Left lung (tissue), 10 donors: ENCODE data around the gene DARS1. TPM values are rescaled to one million over a fixed set of nuclear protein-coding genes. Genes with fewer than 3 reads are reported as not detected.

Experiments
- ATAC-seq: fragments of 200-7000 bp; cut with Tn5 transposase; one replicate; pipeline ENCODE4 v1.9.1; 2020; ENCODE audit warnings: moderate library complexity
- DNase-seq, 4 donors: peaks; one replicate each; pipeline ENCODE4 v3.0.0-alpha.2; 2013 to 2020
- H3K27ac ChIP-seq, 2 donors: fragments of 200-600 bp; sonication (generic) in 1 of 2; one replicate each; pipeline versions ENCODE4 v1.5.0 to v1.8.0; 2020 to 2021
- H3K27me3 ChIP-seq, 2 donors: fragments of 200-600 bp; sonication (generic) in 1 of 2; one replicate each; pipeline versions ENCODE4 v1.5.0 to v1.8.0; 2020 to 2021
- H3K36me3 ChIP-seq, 2 donors: fragments of 200-600 bp; sonication (generic) in 1 of 2; one replicate each; pipeline versions ENCODE4 v1.5.0 to v1.8.0; 2020 to 2021
- H3K4me1 ChIP-seq, 2 donors: fragments of 200-600 bp; one replicate each; pipeline ENCODE4 v1.8.0; 2021
- H3K4me3 ChIP-seq, 2 donors: fragments of 200-600 bp; sonication (generic) in 1 of 2; one replicate each; pipeline versions ENCODE4 v1.5.0 to v1.8.0; 2020 to 2021; ENCODE audit warnings: mild to moderate bottlenecking in 1 of 2
- H3K9me3 ChIP-seq, 2 donors: fragments of 200-600 bp; sonication (generic) in 1 of 2; one replicate each; pipeline versions ENCODE4 v1.5.0 to v1.8.0; 2020 to 2021
- intact Hi-C, 2 donors: fragments of 100-400 bp; cut with DNase I; formaldehyde crosslinking; loops; one replicate each; pipeline versions ENCODE4 v1.11.2 to v1.14.2; 2022
- polyA plus RNA-seq, 6 donors: library from polyadenylated mRNA; unstranded; fragments of 120-200 nt; gene quantifications; one replicate each; pipeline ENCODE4 v1.2.1, GENCODE V29; 2013; ENCODE audit not compliant: insufficient read length in 6 of 6
- total RNA-seq, 2 donors: library from RNA; stranded (reverse); fragmentation: NEBNext Ultra II Directional; extraction: Animal tissue kit (Norgen Biotek cat#: 25700); gene quantifications; one replicate each; pipeline ENCODE4 v1.2.1, GENCODE V29; 2021
- TF ChIP-seq, protein P1 (sequence below), 2 donors: fragments of 200-600 bp; sonication (generic) in 1 of 2; IDR thresholded peaks; one replicate each; pipeline versions ENCODE4 v1.5.0 to v1.8.0; 2021; ENCODE audit warnings: antibody characterized with exemption in 2 of 2
- donor health status: DM: no; HTN: yes; CAD: no.
- donor health status: DM: no; HTN: no; CAD: no.

The DARS1 gene
- total and polyA plus RNA-seq, 8 donors = 46.9 to 165 (median 134) TPM

DNA sequence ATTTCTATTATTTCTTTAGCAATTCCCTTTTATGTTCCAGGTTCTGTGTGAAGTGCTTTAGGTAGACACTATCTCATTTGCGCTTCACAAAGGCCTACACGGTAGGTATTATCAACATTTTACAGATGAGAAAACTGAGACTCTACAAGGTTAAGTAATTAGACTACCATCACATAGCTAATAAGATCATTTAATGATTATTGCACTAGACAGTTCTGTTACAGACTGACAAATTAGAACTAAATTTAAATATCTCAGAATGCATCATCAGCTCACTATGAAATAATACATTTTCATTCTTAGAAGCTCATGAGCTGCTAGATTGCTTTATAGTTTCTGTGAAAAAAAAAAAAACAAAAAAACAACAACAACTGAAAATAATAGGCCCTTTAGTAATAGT lies 37.9 kb downstream of the DARS1 start:
- Histone ChIP-seq H3K4me3 (no peak overlapping the region), H3K9me3 (no peaks in the 10 kb centered on the region), H3K27me3 (no peaks in the 10 kb centered on the region), H3K4me1 (peaks cover 19 to 32% of the 10 kb centered on the region in 2 donors), H3K36me3 (peaks cover 0 to 6% of the 10 kb centered on the region in 2 donors), H3K27ac (no peak overlapping the region)
- DNase-seq = no peak
- ATAC-seq = no peak
- intact Hi-C loops = no loop called here
- TF ChIP-seq, protein P1, sequence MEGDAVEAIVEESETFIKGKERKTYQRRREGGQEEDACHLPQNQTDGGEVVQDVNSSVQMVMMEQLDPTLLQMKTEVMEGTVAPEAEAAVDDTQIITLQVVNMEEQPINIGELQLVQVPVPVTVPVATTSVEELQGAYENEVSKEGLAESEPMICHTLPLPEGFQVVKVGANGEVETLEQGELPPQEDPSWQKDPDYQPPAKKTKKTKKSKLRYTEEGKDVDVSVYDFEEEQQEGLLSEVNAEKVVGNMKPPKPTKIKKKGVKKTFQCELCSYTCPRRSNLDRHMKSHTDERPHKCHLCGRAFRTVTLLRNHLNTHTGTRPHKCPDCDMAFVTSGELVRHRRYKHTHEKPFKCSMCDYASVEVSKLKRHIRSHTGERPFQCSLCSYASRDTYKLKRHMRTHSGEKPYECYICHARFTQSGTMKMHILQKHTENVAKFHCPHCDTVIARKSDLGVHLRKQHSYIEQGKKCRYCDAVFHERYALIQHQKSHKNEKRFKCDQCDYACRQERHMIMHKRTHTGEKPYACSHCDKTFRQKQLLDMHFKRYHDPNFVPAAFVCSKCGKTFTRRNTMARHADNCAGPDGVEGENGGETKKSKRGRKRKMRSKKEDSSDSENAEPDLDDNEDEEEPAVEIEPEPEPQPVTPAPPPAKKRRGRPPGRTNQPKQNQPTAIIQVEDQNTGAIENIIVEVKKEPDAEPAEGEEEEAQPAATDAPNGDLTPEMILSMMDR (IDR thresholded peaks at IDR 0.05) = no peak

DNA sequence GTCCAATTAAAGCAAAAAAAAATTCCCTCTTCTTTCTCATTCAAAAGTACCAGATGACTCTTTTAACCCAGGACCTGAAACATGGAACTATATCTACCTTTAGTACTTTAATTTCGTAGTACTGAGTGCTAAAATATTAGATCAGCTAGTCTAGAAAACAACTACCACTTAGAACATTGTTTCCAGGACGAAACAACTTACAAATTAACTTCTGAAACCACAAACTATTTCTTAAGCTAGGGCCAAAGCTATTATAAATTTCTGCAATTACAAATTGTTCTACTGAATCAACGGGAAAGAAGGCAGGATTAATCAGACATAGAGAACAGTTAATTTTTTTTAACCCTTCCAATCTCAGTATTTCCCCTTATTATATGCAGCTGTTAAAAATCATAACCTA lies 39.9 kb downstream of the DARS1 start:
- DNase-seq = no peak
- no peak for ATAC-seq
- intact Hi-C loops = no loop called here
- Histone ChIP-seq H3K36me3 (peaks cover 0 to 14% of the 10 kb centered on the region in 2 donors), H3K4me1 (peaks cover 16 to 30% of the 10 kb centered on the region in 2 donors), H3K9me3 (no peaks in the 10 kb centered on the region), H3K27me3 (no peaks in the 10 kb centered on the region), H3K4me3 (no peak overlapping the region), H3K27ac (no peak overlapping the region)
- TF ChIP-seq, protein P1 (IDR thresholded peaks at IDR 0.05) = no peak

DNA sequence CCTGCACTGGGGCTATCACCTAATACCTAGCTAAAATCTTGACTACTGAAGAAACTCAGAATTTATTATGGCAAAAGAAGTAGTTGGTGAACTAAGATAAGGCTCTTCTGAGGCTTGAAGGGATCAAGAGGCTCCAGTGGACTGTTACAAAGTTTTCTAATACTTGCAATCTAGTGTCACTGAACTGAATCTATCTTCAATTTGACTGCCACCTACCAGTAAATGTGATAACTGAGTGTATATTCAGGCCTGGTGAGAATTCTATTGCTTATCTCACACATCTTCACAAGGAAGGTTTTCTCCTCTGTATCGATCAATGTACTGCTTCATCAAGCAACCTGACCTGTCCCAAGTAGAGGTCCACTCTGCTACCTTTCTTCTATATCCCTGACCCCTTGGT lies 40.8 kb downstream of the DARS1 start:
- H3K36me3 ChIP-seq = peaks cover 0 to 14% of the 10 kb centered on the region in 2 donors
- ATAC-seq (no peak), DNase-seq (no peak)
- no peak overlapping the region for H3K4me3 ChIP-seq
- H3K27ac ChIP-seq = no peak overlapping the region
- no peaks in the 10 kb centered on the region for H3K27me3 ChIP-seq
- TF ChIP-seq, protein P1 (IDR thresholded peaks at IDR 0.05) = no peak
- intact Hi-C loops = no loop called here
- H3K4me1 ChIP-seq = peaks cover 7 to 24% of the 10 kb centered on the region in 2 donors
- no peaks in the 10 kb centered on the region for H3K9me3 ChIP-seq

DNA sequence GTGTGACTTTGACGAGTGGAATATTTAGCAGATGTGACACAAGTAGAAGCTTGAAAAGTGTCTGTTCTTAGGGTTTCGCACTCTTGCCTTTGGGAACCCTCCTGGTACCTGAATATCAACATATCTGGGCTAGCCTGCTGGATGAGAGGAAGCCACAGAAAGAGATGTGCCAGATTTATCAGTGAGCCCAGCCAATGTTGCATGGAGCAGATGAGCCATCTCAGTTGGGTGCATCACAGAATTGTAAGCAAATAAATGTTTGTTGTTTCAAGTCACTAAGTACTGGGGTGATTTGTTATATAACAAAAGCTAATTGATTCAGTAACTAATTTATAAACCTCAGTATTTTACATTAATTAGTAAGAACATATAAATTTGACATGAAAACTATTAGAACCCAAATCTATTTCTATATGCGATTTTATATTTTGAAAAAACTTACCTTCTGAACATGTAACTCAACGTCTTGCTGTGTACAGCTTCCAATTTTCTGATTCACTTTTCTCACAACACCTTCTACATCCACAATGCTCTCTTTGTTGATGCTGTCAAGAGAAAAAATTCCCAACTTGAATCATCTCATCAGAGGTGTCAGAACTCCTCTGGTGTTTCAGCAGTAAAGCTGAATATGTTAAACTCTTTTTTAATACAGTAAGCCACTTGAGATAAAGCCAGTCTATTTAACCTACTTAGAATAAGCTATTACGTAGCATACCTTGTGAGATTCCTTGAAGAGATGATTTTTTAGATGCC lies 42.3 kb downstream of the DARS1 start:
- Histone ChIP-seq H3K27ac (no peak overlapping the region), H3K4me1 (peaks cover 0 to 10% of the 10 kb centered on the region in 2 donors), H3K4me3 (no peak overlapping the region), H3K27me3 (no peaks in the 10 kb centered on the region), H3K9me3 (no peaks in the 10 kb centered on the region), H3K36me3 (peaks cover 0 to 15% of the 10 kb centered on the region in 2 donors)
- DNase-seq (no peak), ATAC-seq (no peak)
- TF ChIP-seq, protein P1 (IDR thresholded peaks at IDR 0.05) = no peak
- intact Hi-C loops = no loop called here

DNA sequence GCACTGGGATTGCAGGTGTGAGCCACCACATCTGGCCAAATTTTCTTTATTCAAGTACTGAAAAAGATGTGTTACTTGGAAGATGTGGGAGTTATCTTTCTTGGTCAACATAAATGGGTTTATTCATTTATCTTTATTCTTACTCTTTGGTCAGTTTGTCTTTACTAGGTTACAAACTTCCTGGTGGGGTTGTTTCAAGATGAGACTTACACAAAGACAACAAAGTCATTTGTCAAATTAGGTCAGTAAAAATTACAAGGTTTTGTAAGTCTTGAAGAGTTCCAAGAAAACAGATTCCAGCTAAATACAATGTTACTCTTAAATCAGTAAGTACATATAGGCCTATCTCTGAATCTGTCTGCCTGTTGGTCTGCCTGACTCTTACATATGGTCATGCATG lies 48.9 kb downstream of the DARS1 start:
- H3K4me3 ChIP-seq = no peak overlapping the region
- H3K36me3 ChIP-seq = peaks cover 0 to 8% of the 10 kb centered on the region in 2 donors
- TF ChIP-seq, protein P1 (IDR thresholded peaks at IDR 0.05) = no peak
- peaks cover 0 to 17% of the 10 kb centered on the region in 2 donors for H3K4me1 ChIP-seq
- no peaks in the 10 kb centered on the region for H3K27me3 ChIP-seq
- H3K9me3 ChIP-seq = no peaks in the 10 kb centered on the region
- DNase-seq = no peak
- ATAC-seq = no peak
- no peak overlapping the region for H3K27ac ChIP-seq
- intact Hi-C loops = no loop called here
